ENCODE results near the gene MACC1. TPM values are rescaled to one million over a fixed set of nuclear protein-coding genes. Genes with fewer than 3 reads are reported as not detected.

The MACC1 gene
- polyA plus RNA-seq, 1 donor (not counting 4 experiments of a cell fraction or from before 2014, with no cell fraction given) = 16.4 TPM

- Histone ChIP-seq H4K20me1 (ENCODE audit: control insufficient read depth, extremely low read depth, insufficient read depth, low read length) (no peaks in the 10 kb centered on the region), H2AFZ (ENCODE audit: control insufficient read depth, low read length) (no peak overlapping the region), H3K79me2 (ENCODE audit: control insufficient read depth, insufficient read depth, low read length) (peaks cover 11% of the 10 kb centered on the region), H3K9ac (ENCODE audit: control insufficient read depth, extremely low read depth, insufficient read depth, low read length) (no peak overlapping the region), H3K27ac (ENCODE audit: control insufficient read depth, insufficient read depth, low read length) (no peak overlapping the region), H3K4me2 (ENCODE audit: control insufficient read depth, extremely low read depth, insufficient read depth, low read depth, low read length) (no peak overlapping the region), H3K36me3 (ENCODE audit: control insufficient read depth in 2 of 2, extremely low read depth in 1 of 2, insufficient read depth in 2 of 2, low read length in 2 of 2) (peaks cover 0 to 4% of the 10 kb centered on the region in 2 experiments), H3K9me1 (ENCODE audit: control insufficient read depth, extremely low read depth, insufficient read depth, low read length) (peaks cover 2% of the 10 kb centered on the region), H3K27me3 (ENCODE audit: control insufficient read depth, extremely low read depth, insufficient read depth, low read length) (no peaks in the 10 kb centered on the region), H3K4me3 (ENCODE audit: control insufficient read depth in 2 of 3, extremely low read depth in 1 of 3, insufficient read depth in 2 of 3, low read depth in 1 of 3, low read length in 3 of 3) (no peak overlapping the region), H3K4me1 (ENCODE audit: control insufficient read depth, extremely low read depth, insufficient read depth, low read length) (no peaks in the 10 kb centered on the region), H3K9me3 (ENCODE audit: control insufficient read depth, low read depth, low read length) (no peaks in the 10 kb centered on the region)
- DNase-seq (ENCODE audit: low read depth, low spot score) (no peak), FAIRE-seq (no peak)
- dilution Hi-C loops (cut with MboI; ENCODE audit: extremely low pct_ligation_motif_present, low sequenced_read_pairs) = no loop called here
- TF ChIP-seq CTCF (optimal IDR thresholded peaks at IDR 0.05 in 1 of 3, IDR thresholded peaks at IDR 0.05 in 1 of 3, conservative IDR thresholded peaks at IDR 0.05 in 1 of 3; ENCODE audit: extremely low read depth in 1 of 3, insufficient read depth in 2 of 3, low read length in 3 of 3) (no peak), EZH2 (IDR thresholded peaks at IDR 0.05; ENCODE audit: low read length) (no peak)
Measured at GRCh38 chr7:20170633-20171032, 46.6 kb downstream of the MACC1 start.

- Histone ChIP-seq H3K27me3 (ENCODE audit: control insufficient read depth, extremely low read depth, insufficient read depth, low read length) (no peaks in the 10 kb centered on the region), H3K27ac (ENCODE audit: control insufficient read depth, insufficient read depth, low read length) (no peak overlapping the region), H2AFZ (ENCODE audit: control insufficient read depth, low read length) (no peak overlapping the region), H3K4me3 (ENCODE audit: control insufficient read depth in 2 of 3, extremely low read depth in 1 of 3, insufficient read depth in 2 of 3, low read depth in 1 of 3, low read length in 3 of 3) (no peak overlapping the region), H3K79me2 (ENCODE audit: control insufficient read depth, insufficient read depth, low read length) (no peaks in the 10 kb centered on the region), H3K4me2 (ENCODE audit: control insufficient read depth, extremely low read depth, insufficient read depth, low read depth, low read length) (no peak overlapping the region), H3K36me3 (ENCODE audit: control insufficient read depth in 2 of 2, extremely low read depth in 1 of 2, insufficient read depth in 2 of 2, low read length in 2 of 2) (peaks cover 0 to 4% of the 10 kb centered on the region in 2 experiments), H3K9me1 (ENCODE audit: control insufficient read depth, extremely low read depth, insufficient read depth, low read length) (peaks cover 2% of the 10 kb centered on the region), H4K20me1 (ENCODE audit: control insufficient read depth, extremely low read depth, insufficient read depth, low read length) (no peaks in the 10 kb centered on the region), H3K4me1 (ENCODE audit: control insufficient read depth, extremely low read depth, insufficient read depth, low read length) (no peaks in the 10 kb centered on the region), H3K9me3 (ENCODE audit: control insufficient read depth, low read depth, low read length) (no peaks in the 10 kb centered on the region), H3K9ac (ENCODE audit: control insufficient read depth, extremely low read depth, insufficient read depth, low read length) (no peak overlapping the region)
- dilution Hi-C loops (cut with MboI; ENCODE audit: extremely low pct_ligation_motif_present, low sequenced_read_pairs) = no loop called here
- FAIRE-seq (no peak), DNase-seq (ENCODE audit: low read depth, low spot score) (no peak)
- TF ChIP-seq EZH2 (IDR thresholded peaks at IDR 0.05; ENCODE audit: low read length) = no peak
- TF ChIP-seq CTCF (optimal IDR thresholded peaks at IDR 0.05 in 1 of 3, IDR thresholded peaks at IDR 0.05 in 1 of 3, conservative IDR thresholded peaks at IDR 0.05 in 1 of 3; ENCODE audit: extremely low read depth in 1 of 3, insufficient read depth in 2 of 3, low read length in 3 of 3) = no peak
Measured at GRCh38 chr7:20165146-20165510, 52.1 kb downstream of the MACC1 start.

All from keratinocyte (primary cell).